Measurements from ENCODE around the gene WFIKKN1. TPM values are rescaled to one million over a fixed set of nuclear protein-coding genes. Genes with fewer than 3 reads are reported as not detected.

The WFIKKN1 gene
- total and polyA plus RNA-seq, 12 donors: 0.18 to 3.9 (median 0.45) TPM; not detected in 2

- H3K36me3 ChIP-seq (replicated peaks in 1 of 2): no peaks in the 10 kb centered on the region
- intact Hi-C loops (cut with DNase I): no loop called here
These were observed 15.3 kb downstream of the WFIKKN1 start for GRCh38 chr16:645852-646678.

GRCh38 chr16:646679-647172 is 15.9 kb downstream of the WFIKKN1 start:
- H3K36me3 ChIP-seq (replicated peaks in 1 of 2): no peaks in the 10 kb centered on the region
- H3K27ac ChIP-seq: peak overlapping the region; percentile 37 to 95 (median 74)
- TF ChIP-seq POLR2A (IDR thresholded peaks at IDR 0.05): no peak
- TF ChIP-seq CTCF (IDR thresholded peaks at IDR 0.05): no peak
- H3K4me1 ChIP-seq (replicated peaks in 1 of 2): peaks cover 70 to 80% of the 10 kb centered on the region in 2 donors
- DNase-seq: no peak
- H3K4me3 ChIP-seq: no peak overlapping the region
- no peaks in the 10 kb centered on the region for H3K27me3 ChIP-seq
- no peaks in the 10 kb centered on the region for H3K9me3 ChIP-seq (replicated peaks in 1 of 3)
- 74 to 88% (median 80%) methylated on average over 14 to 22 of the region's 22 CpGs for WGBS, 4 donors
- intact Hi-C loops (cut with DNase I): no loop called here

More at GRCh38 chr16:645852-646678, 15.3 kb downstream of the WFIKKN1 start:
- peaks cover 70 to 74% of the 10 kb centered on the region in 2 donors for H3K4me1 ChIP-seq (replicated peaks in 1 of 2)
- no peaks in the 10 kb centered on the region for H3K9me3 ChIP-seq (replicated peaks in 1 of 3)
- H3K27ac ChIP-seq: peak overlapping the region; percentile 37 to 95 (median 74)
- TF ChIP-seq CTCF (IDR thresholded peaks at IDR 0.05): no peak
- peak in 1 of 2 donors; percentile 36 for TF ChIP-seq POLR2A (IDR thresholded peaks at IDR 0.05)
- no peak overlapping the region for H3K4me3 ChIP-seq
- no peaks in the 10 kb centered on the region for H3K27me3 ChIP-seq
- WGBS, 4 donors: 53 to 63% (median 61%) methylated on average over 25 to 32 of the region's 32 CpGs
- peak in 6 of 7 donors; percentile 83 to 91 (median 89) for DNase-seq

GRCh38 chr16:647173-647902 is 16.6 kb downstream of the WFIKKN1 start:
- Histone ChIP-seq H3K27me3 (no peaks in the 10 kb centered on the region), H3K36me3 (replicated peaks in 1 of 2) (no peaks in the 10 kb centered on the region), H3K4me3 (no peak overlapping the region), H3K27ac (peak overlapping the region in 4 of 5 donors; percentile 47 to 95 (median 80)), H3K4me1 (replicated peaks in 1 of 2) (peaks cover 73 to 85% of the 10 kb centered on the region in 2 donors), H3K9me3 (replicated peaks in 1 of 3) (no peaks in the 10 kb centered on the region)
- DNase-seq: peak in 2 of 7 donors; percentile 55 to 70
- WGBS, 4 donors: 62 to 74% (median 74%) methylated on average over 10 to 25 of the region's 25 CpGs
- no peak for TF ChIP-seq POLR2A (IDR thresholded peaks at IDR 0.05)
- no peak for TF ChIP-seq CTCF (IDR thresholded peaks at IDR 0.05)
- intact Hi-C loops (cut with DNase I): no loop called here
